IMR-90 (cell line): ENCODE results near the gene FRMD3. TPM values are rescaled to one million over a fixed set of nuclear protein-coding genes. Genes with fewer than 3 reads are reported as not detected.

Experiments
- ATAC-seq: fragments of 200-7000 bp; cut with Tn5 transposase; 2 replicates; pipeline ENCODE4 v1.9.1; 2020; ENCODE audit warnings: low read depth, mild to moderate bottlenecking, moderate library complexity
- BruUV-seq: library from RNA; stranded (reverse); fragments of 400-500 nt; replicated peaks from 2 replicates; lab custom pipeline; 2021; lab: Mats Ljungman, UMichigan
- CTCF ChIA-PET: fragments of 300-600 bp; formaldehyde crosslinking; extraction: SDS; loops from one replicate; lab custom pipeline; 2021; ENCODE audit warnings: antibody characterized with exemption; lab: Yijun Ruan, JAX
- POLR2A ChIA-PET: fragments of 300-600 bp; sonication (Branson Sonifier 250); formaldehyde crosslinking; loops from one replicate; lab custom pipeline; 2022; ENCODE audit warnings: antibody characterized with exemption; ENCODE audit not compliant: unreplicated experiment; lab: Charles Lee
- DNase-seq: peaks from one replicate; pipeline ENCODE4 v3.0.0; 2013
- H2AFZ ChIP-seq: replicated peaks from 2 replicates; pipeline ENCODE3; 2013; ENCODE audit warnings: low read length, mild to moderate bottlenecking; ENCODE audit not compliant: poor library complexity
- H2AK5ac ChIP-seq: 2 replicates; pipeline ENCODE4 v1.6.1; 2013; ENCODE audit warnings: low read depth, low read length, inconsistent platforms
- H2AK9ac ChIP-seq: replicated peaks from 2 replicates; pipeline ENCODE3; 2013; ENCODE audit warnings: mild to moderate bottlenecking, low read depth, low read length, moderate library complexity; ENCODE audit not compliant: poor library complexity
- H2BK120ac ChIP-seq: 2 replicates; pipeline ENCODE4 v1.6.1; 2013; ENCODE audit warnings: low read depth, low read length, inconsistent platforms
- H2BK15ac ChIP-seq: 3 replicates; pipeline ENCODE4 v1.6.1; 2013; ENCODE audit warnings: low read depth, low read length, inconsistent platforms
- H2BK20ac ChIP-seq: 2 replicates; pipeline ENCODE4 v1.6.1; 2013; ENCODE audit warnings: low read depth, mild to moderate bottlenecking, inconsistent platforms, low read length, moderate library complexity
- H2BK5ac ChIP-seq: 2 replicates; pipeline ENCODE4 v1.6.1; 2013; ENCODE audit warnings: mild to moderate bottlenecking, low read depth, low read length, inconsistent platforms; ENCODE audit not compliant: poor library complexity, severe bottlenecking
- H3K14ac ChIP-seq: replicated peaks from 2 replicates; pipeline ENCODE4 v1.6.1; 2013; ENCODE audit warnings: low read depth, low read length, inconsistent platforms
- H3K18ac ChIP-seq: 2 replicates; pipeline ENCODE4 v1.6.1; 2013; ENCODE audit warnings: low read depth, low read length, control low read depth
- H3K23ac ChIP-seq: 2 replicates; pipeline ENCODE4 v1.6.1; 2013; ENCODE audit warnings: low read depth, low read length, inconsistent platforms
- H3K27ac ChIP-seq: 2 replicates; pipeline ENCODE4 v1.5.1; 2013; ENCODE audit warnings: mild to moderate bottlenecking, control low read depth, low read length; ENCODE audit not compliant: insufficient read depth
- H3K27me3 ChIP-seq: 2 replicates; pipeline ENCODE4 v1.6.1; 2013; ENCODE audit warnings: low read length; ENCODE audit not compliant: control insufficient read depth, insufficient read depth
- H3K36me3 ChIP-seq: 2 replicates; pipeline ENCODE4 v1.6.1; 2013; ENCODE audit warnings: low read length, mixed read lengths; ENCODE audit not compliant: control insufficient read depth, insufficient read depth
- H3K4ac ChIP-seq: 2 replicates; pipeline ENCODE4 v1.6.1; 2013; ENCODE audit warnings: low read depth, low read length, inconsistent platforms
- H3K4me1 ChIP-seq: 2 replicates; pipeline ENCODE4 v1.6.1; 2013; ENCODE audit warnings: low read length, mixed read lengths; ENCODE audit not compliant: control insufficient read depth, insufficient read depth
- H3K4me2 ChIP-seq: 2 replicates; pipeline ENCODE4 v1.6.1; 2013; ENCODE audit warnings: low read depth, mild to moderate bottlenecking, control low read depth, low read length, moderate library complexity
- H3K4me3 ChIP-seq: 2 replicates; pipeline ENCODE4 v1.5.1; 2013; ENCODE audit warnings: low read depth, mild to moderate bottlenecking, control low read depth, low read length, moderate library complexity; ENCODE audit not compliant: insufficient read depth
- H3K56ac ChIP-seq: 2 replicates; pipeline ENCODE4 v1.6.1; 2013; ENCODE audit warnings: low read length, inconsistent platforms; ENCODE audit not compliant: insufficient read depth; ENCODE audit errors: extremely low read depth
- H3K79me1 ChIP-seq, 2 experiments: 2 replicates each; pipeline ENCODE4 v1.6.1; 2013; ENCODE audit warnings: low read length in 2 of 2, inconsistent platforms in 1 of 2, low read depth in 1 of 2
- H3K9ac ChIP-seq: 2 replicates; pipeline ENCODE4 v1.6.1; 2013; ENCODE audit warnings: low read depth, low read length, control low read depth
- H3K9me1 ChIP-seq: 2 replicates; pipeline ENCODE4 v1.6.1; 2013; ENCODE audit warnings: low read length, inconsistent platforms; ENCODE audit not compliant: insufficient read depth
- H3K9me3 ChIP-seq: 2 replicates; pipeline ENCODE4 v1.6.1; 2013; ENCODE audit warnings: low read length; ENCODE audit not compliant: control insufficient read depth, insufficient read depth
- H4K20me1 ChIP-seq: 2 replicates; pipeline ENCODE4 v1.6.1; 2013; ENCODE audit warnings: low read length, inconsistent platforms; ENCODE audit not compliant: insufficient read depth
- H4K5ac ChIP-seq: 2 replicates; pipeline ENCODE4 v1.6.1; 2013; ENCODE audit warnings: mild to moderate bottlenecking, low read depth, low read length, control low read depth
- H4K8ac ChIP-seq, 2 experiments: 2 replicates each; pipeline ENCODE4 v1.6.1; 2013; ENCODE audit warnings: low read depth in 2 of 2, low read length in 2 of 2, control low read depth in 1 of 2, inconsistent platforms in 1 of 2
- H4K91ac ChIP-seq: 2 replicates; pipeline ENCODE4 v1.6.1; 2013; ENCODE audit warnings: low read depth, low read length, inconsistent platforms; ENCODE audit not compliant: insufficient read depth
- BHLHE40 ChIP-seq: fragments of 150-350 bp; IDR thresholded peaks from 2 replicates; pipeline ENCODE4 v1.6.1; 2016; ENCODE audit warnings: mild to moderate bottlenecking, low read depth, low read length
- CHD1 ChIP-seq: IDR thresholded peaks from 2 replicates; pipeline ENCODE4 v1.6.1; 2012; ENCODE audit warnings: low read depth, low read length, improper control_type of control experiment
- MAFK ChIP-seq: IDR thresholded peaks from 2 replicates; pipeline ENCODE4 v1.6.1; 2012; ENCODE audit warnings: low read depth, low read length, improper control_type of control experiment
- MXI1 ChIP-seq: IDR thresholded peaks from 2 replicates; pipeline ENCODE4 v1.6.1; 2012; ENCODE audit warnings: low read depth, mild to moderate bottlenecking, low read length, moderate library complexity, borderline replicate concordance
- NFE2L2 ChIP-seq: fragments of 150-350 bp; IDR thresholded peaks from 2 replicates; pipeline ENCODE4 v1.6.1; 2016; ENCODE audit warnings: low read depth, mild to moderate bottlenecking, low read length
- RAD21 ChIP-seq: IDR thresholded peaks from 2 replicates; pipeline ENCODE4 v1.6.1; 2012; ENCODE audit warnings: low read length, improper control_type of control experiment
- RFX5 ChIP-seq: IDR thresholded peaks from 2 replicates; pipeline ENCODE4 v1.8.0; 2012; ENCODE audit warnings: low read depth, mild to moderate bottlenecking, low read length, moderate library complexity
- SMC3 ChIP-seq: fragments of 150-350 bp; IDR thresholded peaks from 2 replicates; pipeline ENCODE4 v1.6.1; 2016; ENCODE audit warnings: low read depth, mild to moderate bottlenecking, antibody characterized with exemption, low read length, moderate library complexity
- WGBS, 2 experiments: methylation state at CpG; one replicate each; pipeline versions ENCODE4 v1.1.5 to v1.1.7; 2013; ENCODE audit warnings: missing lambda C conversion rate in 2 of 2; ENCODE audit not compliant: insufficient read length in 1 of 2; ENCODE audit errors: extremely low coverage in 2 of 2; 5-methylcytosine and 5-hydroxymethylcytosine counted together
- dilution Hi-C: fragments of 300-500 bp; cut with HindIII; formaldehyde crosslinking; loops from one replicate; pipeline ENCODE4 v1.14.3; 2018; ENCODE audit warnings: low sequenced_read_pairs; ENCODE audit not compliant: unreplicated experiment
- in situ Hi-C: fragments of 300-500 bp; cut with MboI; formaldehyde crosslinking; loops from 3 replicates; pipeline ENCODE4 v1.14.3; 2019; ENCODE audit warnings: low sequenced_read_pairs, inconsistent platforms, mixed read lengths
- intact Hi-C: fragments of 100-400 bp; cut with micrococcal nuclease; formaldehyde crosslinking; loops from 2 replicates; pipeline ENCODE4 v1.10.0; 2022
- polyA plus RNA-seq, 3 experiments: library from polyadenylated mRNA; depleted of rRNA; stranded (reverse); fragments of >200 nt; gene quantifications; 2 replicates each; pipeline ENCODE4 v1.2.3, GENCODE V29; 2012; ENCODE audit warnings: low replicate concordance in 1 of 3
- total RNA-seq: library from RNA; depleted of rRNA; stranded (reverse); fragments of >200 nt; gene quantifications from 2 replicates; pipeline ENCODE4 v1.2.3, GENCODE V29; 2012
- TF ChIP-seq, protein P1 (sequence below): fragments of 150-350 bp; IDR thresholded peaks from 2 replicates; pipeline ENCODE4 v1.6.1; 2017; ENCODE audit warnings: mild to moderate bottlenecking, antibody characterized with exemption, low read length, low read depth

Gene FRMD3
- total and polyA plus RNA-seq, 2 of the 4 experiments (the other 2 are of a cell fraction): 0.02 to 0.18 TPM

DNA sequence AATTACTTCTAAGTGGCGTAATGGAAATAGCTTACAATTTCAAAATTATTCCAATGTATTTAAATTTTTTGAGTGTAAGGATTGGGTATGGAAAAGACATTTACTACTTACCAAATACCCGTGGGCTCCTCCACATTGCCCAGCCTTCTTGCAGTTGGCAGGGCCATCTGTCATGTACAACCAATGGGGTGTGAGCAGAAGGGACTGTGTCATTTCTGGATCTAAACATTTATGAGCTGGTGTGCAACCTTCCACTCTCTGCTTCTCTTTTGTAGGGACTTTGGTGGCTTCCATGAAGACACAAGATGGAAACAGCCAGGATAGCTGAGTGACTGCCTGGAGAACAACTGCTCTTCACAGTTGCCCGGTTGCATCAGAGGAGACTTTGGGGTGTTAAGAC lies 40.8 kb downstream of the FRMD3 start:
- Histone ChIP-seq H2AK9ac (no peak overlapping the region), H4K20me1 (no peaks in the 10 kb centered on the region), H2AK5ac (no peak overlapping the region), H2BK120ac (no peak overlapping the region), H2BK5ac (no peak overlapping the region), H2AFZ (no peak overlapping the region), H3K4ac (no peak overlapping the region), H4K5ac (no peak overlapping the region), H3K4me1 (no peaks in the 10 kb centered on the region), H3K4me2 (no peak overlapping the region), H3K36me3 (no peaks in the 10 kb centered on the region), H3K27me3 (no peaks in the 10 kb centered on the region), H3K9me1 (no peaks in the 10 kb centered on the region), H3K27ac (no peak overlapping the region), H3K4me3 (no peak overlapping the region), H4K91ac (no peak overlapping the region), H3K79me1 (no peaks in the 10 kb centered on the region), H3K56ac (no peak overlapping the region), H4K8ac (no peak overlapping the region), H3K18ac (no peak overlapping the region), H3K14ac (no peak overlapping the region), H3K9me3 (no peaks in the 10 kb centered on the region), H2BK15ac (no peak overlapping the region), H2BK20ac (no peak overlapping the region), H3K23ac (no peak overlapping the region), H3K9ac (no peak overlapping the region)
- ATAC-seq: no peak
- CTCF ChIA-PET: no interaction called here
- in situ Hi-C loops: no loop called here
- BruUV-seq: no TSS peak
- TF ChIP-seq BHLHE40 (no peak), NFE2L2 (no peak), CHD1 (no peak), SMC3 (no peak), MXI1 (no peak), RAD21 (no peak), RFX5 (no peak), MAFK (no peak)
- TF ChIP-seq, protein P1, sequence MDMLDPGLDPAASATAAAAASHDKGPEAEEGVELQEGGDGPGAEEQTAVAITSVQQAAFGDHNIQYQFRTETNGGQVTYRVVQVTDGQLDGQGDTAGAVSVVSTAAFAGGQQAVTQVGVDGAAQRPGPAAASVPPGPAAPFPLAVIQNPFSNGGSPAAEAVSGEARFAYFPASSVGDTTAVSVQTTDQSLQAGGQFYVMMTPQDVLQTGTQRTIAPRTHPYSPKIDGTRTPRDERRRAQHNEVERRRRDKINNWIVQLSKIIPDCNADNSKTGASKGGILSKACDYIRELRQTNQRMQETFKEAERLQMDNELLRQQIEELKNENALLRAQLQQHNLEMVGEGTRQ: no peak
- WGBS, 2 experiments: no CpG with 5 or more reads among the region's 3 CpGs
- dilution Hi-C loops: no loop called here
- intact Hi-C loops: no loop called here
- POLR2A ChIA-PET: interaction anchor here (0.6 kb wide), 1 partner anchor 13 kb away, joined by 3 read pairs; no protein-coding TSS in a partner anchor
- DNase-seq: no peak
